Measurements from ENCODE around the gene HTRA3.

Gene HTRA3

GRCh38 chr4:8221985-8222384 lies 47.6 kb upstream of the HTRA3 start:
- H3K4me2 ChIP-seq (ENCODE audit: low read depth, low read length, poor library complexity, severe bottlenecking): no peak overlapping the region
- no peaks in the 10 kb centered on the region for H4K20me1 ChIP-seq (ENCODE audit: low read depth, low read length)
- H3K27ac ChIP-seq (ENCODE audit: low read depth, low read length): no peak overlapping the region
- no peaks in the 10 kb centered on the region for H3K27me3 ChIP-seq (ENCODE audit: low read length)
- H3K9me3 ChIP-seq (ENCODE audit: insufficient read depth, low read length): no peaks in the 10 kb centered on the region
- no peaks in the 10 kb centered on the region for H3K36me3 ChIP-seq (ENCODE audit: low read length)
- no peak overlapping the region for H2AFZ ChIP-seq (ENCODE audit: low read depth, low read length, severe bottlenecking)
- no peak overlapping the region for H3K4me3 ChIP-seq (ENCODE audit: insufficient read depth, low read length, poor library complexity, severe bottlenecking)
- no peak overlapping the region for H3K9ac ChIP-seq (ENCODE audit: low read length)
- no peaks in the 10 kb centered on the region for H3K79me2 ChIP-seq (ENCODE audit: insufficient read depth, low read length)
- H3K9me2 ChIP-seq (replicated peaks; ENCODE audit: insufficient read depth, low read length): no peaks in the 10 kb centered on the region
- TF ChIP-seq EZH2phosphoT487 (conservative IDR thresholded peaks at IDR 0.05; ENCODE audit: low read length) (no peak), CTCF (IDR thresholded peaks at IDR 0.05; ENCODE audit: insufficient read depth, low read length, poor library complexity, severe bottlenecking) (no peak)
- no peaks in the 10 kb centered on the region for H3F3A ChIP-seq (ENCODE audit: insufficient read depth)

DNA sequence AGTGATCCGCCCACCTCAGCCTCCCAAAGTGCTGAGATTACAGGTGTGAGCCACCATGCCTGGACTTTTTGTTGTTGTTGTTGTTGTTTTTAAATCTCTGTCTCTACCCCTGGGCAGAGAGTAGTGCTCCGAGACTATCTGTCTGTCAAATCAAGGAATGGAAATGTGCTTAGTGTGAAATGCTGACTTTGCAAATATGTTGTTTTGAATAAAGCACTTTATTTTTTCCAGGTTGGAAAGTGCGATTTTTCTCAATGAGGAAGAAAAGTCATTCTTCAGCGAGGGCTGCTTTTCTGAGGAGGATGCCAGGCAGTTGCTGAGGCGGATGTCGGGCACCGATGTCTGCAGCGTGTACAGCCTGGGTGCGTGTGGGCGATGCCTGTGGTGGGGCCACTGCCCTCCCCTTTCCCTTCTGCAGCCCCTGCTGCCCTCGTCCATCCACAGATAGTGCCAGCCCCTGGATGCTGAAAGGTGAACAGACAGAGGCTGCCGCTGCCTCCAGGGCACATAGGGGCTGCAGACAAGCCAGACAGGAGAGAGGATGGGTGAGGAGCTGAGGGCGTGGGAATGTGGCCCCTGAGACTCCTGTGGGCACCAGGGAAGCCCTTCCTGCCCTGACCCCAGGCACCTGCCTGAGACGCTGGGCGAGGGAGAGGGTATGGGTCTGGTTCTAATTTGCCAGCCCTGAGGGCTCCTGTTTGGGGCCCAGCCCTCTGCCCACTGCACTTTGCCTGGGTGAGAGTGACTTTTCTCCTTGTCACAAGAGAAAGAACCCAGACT lies 46.8 kb upstream of the HTRA3 start:
- Histone ChIP-seq H3K4me3 (ENCODE audit: insufficient read depth, low read length, poor library complexity, severe bottlenecking) (no peak overlapping the region), H3K79me2 (ENCODE audit: insufficient read depth, low read length) (no peaks in the 10 kb centered on the region), H2AFZ (ENCODE audit: low read depth, low read length, severe bottlenecking) (no peak overlapping the region), H3K27ac (ENCODE audit: low read depth, low read length) (no peak overlapping the region), H3K36me3 (ENCODE audit: low read length) (no peaks in the 10 kb centered on the region), H3F3A (ENCODE audit: insufficient read depth) (no peaks in the 10 kb centered on the region), H4K20me1 (ENCODE audit: low read depth, low read length) (no peaks in the 10 kb centered on the region), H3K9me3 (ENCODE audit: insufficient read depth, low read length) (no peaks in the 10 kb centered on the region), H3K4me2 (ENCODE audit: low read depth, low read length, poor library complexity, severe bottlenecking) (no peak overlapping the region), H3K9me2 (replicated peaks; ENCODE audit: insufficient read depth, low read length) (no peaks in the 10 kb centered on the region), H3K9ac (ENCODE audit: low read length) (no peak overlapping the region), H3K27me3 (ENCODE audit: low read length) (no peaks in the 10 kb centered on the region)
- TF ChIP-seq CTCF (IDR thresholded peaks at IDR 0.05; ENCODE audit: insufficient read depth, low read length, poor library complexity, severe bottlenecking): no peak
- TF ChIP-seq EZH2phosphoT487 (conservative IDR thresholded peaks at IDR 0.05; ENCODE audit: low read length): no peak

DNA sequence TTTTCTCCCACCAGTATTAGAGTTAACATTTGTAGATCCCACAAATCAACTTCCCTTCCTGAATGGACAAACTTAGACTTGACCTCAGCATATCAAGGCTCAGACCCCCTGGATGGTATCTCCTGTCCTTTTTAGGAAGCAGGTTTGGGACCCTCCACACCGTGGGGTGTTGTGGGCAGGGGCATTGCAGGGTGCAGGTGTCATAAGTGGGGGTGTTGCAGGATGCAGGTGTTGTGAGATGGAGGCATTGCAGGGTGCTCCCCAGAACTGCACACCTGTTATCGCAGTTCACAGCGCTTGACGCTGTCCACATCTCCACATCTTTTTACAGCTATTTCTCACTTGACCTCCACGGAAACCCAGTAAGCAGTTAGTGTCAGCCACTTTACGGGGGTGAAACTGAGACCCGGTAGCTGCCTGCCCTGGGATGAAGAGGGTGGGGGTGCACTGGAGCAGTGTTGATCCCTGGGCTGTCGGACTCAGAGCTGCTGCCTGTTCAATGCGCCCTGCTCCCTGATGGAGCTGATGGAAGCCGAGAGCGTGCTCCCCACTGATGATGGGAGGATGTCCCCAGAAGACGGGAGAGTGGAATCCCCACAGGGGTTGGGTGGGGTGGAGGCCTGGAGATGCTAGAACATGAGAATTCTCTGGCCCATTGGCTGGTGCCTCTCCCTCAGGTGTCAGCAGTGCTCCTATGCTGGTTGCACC lies 45.1 kb upstream of the HTRA3 start:
- no peaks in the 10 kb centered on the region for H3K9me3 ChIP-seq (ENCODE audit: insufficient read depth, low read length)
- no peak overlapping the region for H3K27ac ChIP-seq (ENCODE audit: low read depth, low read length)
- 0 out of 2 replicates have a peak, but pooled peaks cover 4% of the 10 kb centered on the region for H3F3A ChIP-seq (ENCODE audit: insufficient read depth)
- H4K20me1 ChIP-seq (ENCODE audit: low read depth, low read length): no peaks in the 10 kb centered on the region
- H3K9me2 ChIP-seq (replicated peaks; ENCODE audit: insufficient read depth, low read length): no peaks in the 10 kb centered on the region
- TF ChIP-seq CTCF (IDR thresholded peaks at IDR 0.05; ENCODE audit: insufficient read depth, low read length, poor library complexity, severe bottlenecking) (no peak), EZH2phosphoT487 (conservative IDR thresholded peaks at IDR 0.05; ENCODE audit: low read length) (no peak)
- no peak overlapping the region for H3K9ac ChIP-seq (ENCODE audit: low read length)
- H3K4me2 ChIP-seq (ENCODE audit: low read depth, low read length, poor library complexity, severe bottlenecking): no peak overlapping the region
- no peak overlapping the region for H3K4me3 ChIP-seq (ENCODE audit: insufficient read depth, low read length, poor library complexity, severe bottlenecking)
- no peaks in the 10 kb centered on the region for H3K27me3 ChIP-seq (ENCODE audit: low read length)
- H2AFZ ChIP-seq (ENCODE audit: low read depth, low read length, severe bottlenecking): no peak overlapping the region
- H3K36me3 ChIP-seq (ENCODE audit: low read length): no peaks in the 10 kb centered on the region
- H3K79me2 ChIP-seq (ENCODE audit: insufficient read depth, low read length): no peaks in the 10 kb centered on the region

Measured in SU-DHL-6 (cell line).